HG02840 (cell line): ENCODE measurements around the gene MB.

ENCODE experiments used
- ATAC-seq: cut with Tn5 transposase; IDR thresholded peaks from one replicate; pipeline ENCODE4 v1.9.1; 2021; ENCODE audit warnings: mild to moderate bottlenecking, moderate library complexity, moderate number of reproducible peaks; ENCODE audit not compliant: unreplicated experiment, low FRiP score

Gene MB

GRCh38 chr22:35580351-35581022, 36.6 kb downstream of the MB start:
- no peak for ATAC-seq

DNA sequence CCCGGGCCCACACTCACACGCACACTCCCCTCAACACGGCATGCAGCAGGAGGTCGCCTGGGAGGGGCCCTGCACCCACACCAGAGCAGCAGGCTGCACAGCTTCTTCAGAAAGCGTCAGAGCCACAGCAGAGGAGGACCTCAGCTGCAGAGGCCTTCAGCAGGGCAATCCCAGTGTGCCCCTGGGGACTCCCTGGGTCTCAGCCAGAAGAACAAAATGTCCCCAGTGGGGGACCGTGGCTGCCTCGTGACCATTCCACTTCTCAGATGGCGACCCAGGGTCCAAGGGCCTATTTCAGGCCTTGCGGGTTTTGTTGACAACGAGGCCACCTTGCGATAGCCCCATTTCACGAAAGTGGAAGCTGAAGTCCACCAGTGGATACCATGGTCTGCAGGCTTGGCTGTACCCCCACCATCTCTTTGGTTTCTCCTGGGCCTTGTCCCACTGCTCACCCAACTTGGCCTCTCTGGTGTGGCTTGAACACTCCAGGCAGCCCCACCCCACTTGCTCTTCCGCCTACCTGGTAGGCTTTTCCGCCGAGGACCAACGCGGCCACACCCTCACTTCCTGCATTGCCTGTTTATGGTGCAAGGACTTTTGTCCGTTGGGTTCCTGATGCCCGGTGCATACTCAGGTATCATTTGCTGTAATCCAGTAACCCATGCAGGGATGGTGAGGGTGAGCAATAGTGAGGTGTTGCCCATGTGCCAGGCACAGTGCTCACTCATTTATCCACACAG, 38.1 kb downstream of the MB start:
- no peak for ATAC-seq

DNA sequence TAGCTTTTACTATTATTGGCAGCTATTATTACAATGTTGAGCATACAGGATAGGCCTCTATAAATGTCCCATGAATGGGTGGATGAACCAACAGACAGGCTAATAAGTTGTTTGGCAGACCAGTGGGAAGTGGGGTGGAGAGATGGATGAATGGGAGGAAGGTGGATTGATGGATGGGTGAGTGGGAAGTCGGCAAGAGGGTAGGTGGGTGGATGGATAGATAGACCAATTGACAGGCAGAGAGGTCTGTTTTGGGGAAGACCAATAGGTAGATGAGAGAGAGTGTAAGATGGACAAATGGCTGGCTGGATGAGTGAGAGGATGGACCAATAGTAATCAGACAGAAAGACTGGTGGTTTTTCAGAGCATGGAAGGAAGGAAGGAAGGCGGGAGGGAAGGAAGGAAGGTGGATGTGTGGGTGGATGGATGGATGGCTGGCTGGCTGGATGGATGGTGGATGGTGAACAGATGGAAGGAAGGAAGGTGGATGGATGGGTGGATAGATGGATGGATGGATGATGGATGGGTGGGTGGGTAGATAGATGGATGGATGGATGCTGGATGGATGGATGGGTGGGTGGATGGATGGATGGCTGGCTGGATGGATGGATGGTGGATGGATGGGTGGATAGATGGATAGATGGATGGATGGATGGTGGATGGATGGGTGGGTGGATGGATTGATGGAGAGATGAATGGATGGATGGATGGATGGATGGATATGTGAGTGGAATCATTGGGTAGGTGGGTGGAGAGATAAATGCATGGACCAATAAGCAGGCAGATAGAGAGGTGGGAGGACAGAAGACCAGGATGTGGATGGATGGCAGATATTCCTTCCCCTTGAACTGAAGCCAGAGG, 39.1 kb downstream of the MB start:
- no peak for ATAC-seq

GRCh38 chr22:35576671-35577070, 40.5 kb downstream of the MB start:
- no peak for ATAC-seq

DNA sequence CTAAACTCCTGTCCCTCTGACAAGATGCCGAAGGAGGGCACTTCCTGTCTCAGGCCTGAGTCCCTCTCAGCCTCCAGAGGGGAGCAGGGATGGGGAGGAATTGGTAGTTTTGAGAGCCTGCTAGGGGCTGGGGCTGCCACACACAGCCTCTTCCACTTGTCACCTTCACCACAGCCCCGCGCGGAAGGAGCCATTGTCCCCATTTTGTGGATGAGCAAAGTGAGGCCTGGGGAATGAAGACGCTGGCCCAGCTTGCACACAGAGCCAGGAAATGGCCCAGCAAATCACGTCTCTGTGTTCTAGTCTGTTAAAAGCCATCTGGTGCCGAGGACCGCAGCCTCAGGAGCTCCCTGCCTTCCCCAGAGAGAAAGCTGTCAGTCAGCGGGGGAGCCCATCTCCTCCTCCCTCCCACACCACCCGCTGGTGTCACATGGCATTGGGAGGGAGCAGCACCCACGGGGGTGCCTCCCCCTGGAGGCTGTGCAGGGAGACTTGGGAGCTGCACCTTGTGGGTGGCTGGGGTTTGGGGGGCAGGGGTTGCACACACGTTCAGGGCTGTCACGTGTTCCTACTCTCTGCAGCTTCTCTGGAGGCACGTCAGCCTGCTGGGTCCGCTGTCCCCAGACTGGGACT, 41.9 kb downstream of the MB start:
- ATAC-seq, result no peak

DNA sequence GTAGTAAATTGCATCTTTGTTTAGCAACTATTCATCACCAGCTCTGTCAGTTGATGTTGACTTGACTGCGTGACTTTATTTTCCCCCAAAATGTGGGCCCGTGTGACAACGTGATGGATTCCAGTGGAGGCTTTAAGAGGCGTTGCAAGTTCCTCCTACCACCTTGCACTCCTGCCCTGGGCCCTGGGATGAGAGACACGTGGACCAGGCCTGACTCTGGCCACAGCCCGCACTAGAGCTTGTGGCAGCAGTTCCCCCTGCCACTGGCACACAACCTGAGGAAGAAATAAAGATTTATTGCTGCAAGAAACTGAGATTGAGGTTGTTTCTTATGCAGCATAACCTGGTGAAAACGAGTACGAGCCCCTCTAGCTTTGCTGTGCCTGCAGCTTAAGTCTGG, 44.6 kb downstream of the MB start:
- no peak for ATAC-seq

DNA sequence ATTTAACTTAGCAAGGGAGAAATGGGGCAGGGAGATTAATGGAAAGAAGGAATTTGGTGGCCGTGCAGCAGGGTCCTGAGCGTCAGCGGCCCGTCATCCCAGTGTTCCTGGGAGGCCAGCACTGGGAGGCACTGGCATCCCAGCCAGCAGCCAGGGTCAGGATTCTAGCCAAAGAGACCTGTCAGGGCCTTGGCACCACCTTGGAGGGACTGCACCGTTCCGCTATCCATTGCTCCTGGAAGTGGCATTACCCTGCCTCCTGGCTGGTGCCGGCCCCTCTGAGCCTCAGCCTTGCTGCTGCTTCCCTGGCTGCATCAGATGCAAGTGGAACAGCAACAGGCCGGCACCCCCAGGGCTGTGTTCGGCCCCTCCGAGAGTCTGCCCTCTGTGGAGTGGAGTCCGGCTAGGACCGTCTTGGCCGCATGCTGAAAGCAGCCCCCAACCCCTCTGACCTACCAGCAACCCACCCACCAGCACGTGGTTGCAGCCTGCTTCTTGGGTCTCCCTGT, 46.4 kb downstream of the MB start:
- no peak for ATAC-seq

- ATAC-seq, result no peak
These were observed 47.2 kb downstream of the MB start for GRCh38 chr22:35569916-35570315.

- no peak for ATAC-seq
These were observed 48.1 kb downstream of the MB start for GRCh38 chr22:35568751-35569739.

- no peak for ATAC-seq
These were observed 49.6 kb downstream of the MB start for GRCh38 chr22:35567351-35568141.

DNA sequence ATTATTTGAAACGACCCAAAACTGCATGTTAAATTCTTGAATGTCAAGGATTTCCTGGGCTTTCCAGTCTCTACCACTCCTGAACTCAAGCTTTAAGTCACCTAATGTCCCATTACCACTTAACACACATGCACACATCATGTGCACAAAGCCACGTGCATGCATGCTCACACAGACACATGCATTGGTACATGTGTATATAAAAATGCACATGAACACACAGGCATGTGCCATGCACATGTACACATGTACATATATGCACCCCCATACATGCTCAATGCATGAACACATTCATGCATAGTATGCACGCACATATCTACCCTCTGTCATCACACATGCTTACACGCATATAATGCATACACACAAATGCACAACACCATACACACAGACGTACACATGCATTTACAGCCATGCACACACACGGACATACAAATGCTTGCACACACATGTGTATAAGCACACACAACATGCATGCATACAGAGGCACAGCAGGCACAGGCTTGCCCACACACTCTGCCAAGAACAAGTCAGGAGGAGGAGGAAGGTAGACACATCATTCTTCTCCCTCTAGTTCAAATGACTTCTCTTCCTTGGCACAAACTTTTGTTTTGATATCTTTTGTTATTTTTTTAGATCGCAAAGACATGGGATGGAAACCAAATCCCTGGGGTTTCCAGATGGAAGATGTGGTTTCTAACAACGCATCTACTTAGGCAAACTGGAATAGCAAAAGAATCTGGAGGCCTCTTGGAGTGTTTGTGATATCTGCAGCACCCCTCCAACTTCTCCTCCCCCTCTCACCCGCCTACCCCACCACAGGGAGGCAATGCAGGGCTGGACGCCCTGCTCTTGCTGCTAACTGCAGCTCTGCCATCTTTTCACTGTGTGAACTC, 51.9 kb downstream of the MB start:
- ATAC-seq, result no peak

- no peak for ATAC-seq
These were observed 53.9 kb downstream of the MB start for GRCh38 chr22:35563211-35563610.

DNA sequence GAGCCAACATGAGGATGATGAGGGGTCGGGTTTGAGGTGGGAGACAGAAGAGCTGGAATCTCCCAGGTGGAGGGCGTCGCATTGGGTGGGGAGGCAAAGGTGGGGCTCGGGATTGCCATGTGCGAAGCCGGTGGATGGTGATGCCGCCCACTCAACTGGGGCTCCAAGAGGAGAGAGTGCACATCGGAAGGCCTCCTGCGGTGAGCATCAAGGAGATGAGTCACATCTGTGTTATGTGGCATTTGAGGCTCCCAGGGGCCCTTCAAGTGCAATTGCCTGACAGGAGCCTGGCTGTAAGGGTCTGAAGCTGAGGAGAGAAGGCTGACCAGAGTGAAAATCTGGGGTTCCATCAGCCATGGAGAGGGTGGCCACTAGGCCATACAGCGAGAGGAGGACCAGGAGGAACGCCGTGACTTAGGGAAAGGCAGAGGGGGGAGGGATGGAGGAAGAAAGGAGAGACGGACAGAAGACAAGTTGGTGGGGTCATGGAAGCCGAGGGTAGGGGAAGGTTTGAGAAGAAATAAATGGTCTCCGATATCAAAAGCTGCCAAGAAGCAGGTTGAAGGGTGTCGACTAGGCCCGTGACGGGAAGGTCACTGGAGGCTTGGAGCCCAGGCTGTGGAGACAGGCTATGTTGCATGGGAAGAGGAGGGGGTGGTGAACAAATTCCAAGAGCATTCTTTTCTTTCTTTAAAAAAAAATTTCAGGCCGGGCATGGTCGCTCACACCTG, 55.2 kb downstream of the MB start:
- no peak for ATAC-seq

DNA sequence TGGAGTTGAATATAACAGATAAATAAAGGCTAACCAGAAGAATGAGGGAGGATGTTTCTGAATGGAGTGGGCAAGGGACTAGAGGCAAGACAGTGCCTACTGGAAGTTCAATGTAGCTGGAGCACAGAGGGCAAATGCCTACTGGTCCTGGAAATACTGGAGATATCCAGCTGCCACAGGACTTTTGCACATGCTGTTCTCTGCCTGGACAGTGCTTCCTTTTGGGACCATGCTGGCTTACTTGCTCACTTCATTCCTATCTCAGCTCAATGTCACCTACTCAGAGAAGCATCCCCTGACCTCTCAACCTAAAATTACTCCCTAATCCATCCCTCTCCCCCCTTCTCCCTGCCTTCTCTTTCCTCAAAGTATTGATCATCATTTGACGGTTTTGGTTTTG, 56.3 kb downstream of the MB start:
- ATAC-seq, result no peak

DNA sequence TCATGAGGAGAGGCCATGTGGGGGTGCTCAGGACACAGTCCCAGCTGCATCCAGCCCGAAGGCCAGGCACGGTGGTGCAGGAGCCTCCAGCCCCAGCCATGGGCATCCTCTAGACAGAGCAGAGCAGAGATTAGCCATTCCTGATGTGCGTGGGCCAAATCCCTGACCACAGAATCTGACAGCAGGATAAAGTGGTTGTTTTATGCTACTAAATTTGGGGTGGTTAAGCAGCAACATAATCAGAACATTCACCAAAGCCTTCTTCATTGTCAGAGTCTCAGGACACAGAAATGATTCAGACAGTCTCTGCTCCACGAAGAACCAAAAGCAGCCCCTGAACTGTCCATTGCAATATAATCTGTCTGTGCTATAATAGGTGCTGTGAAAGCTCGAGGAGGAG, 56.8 kb downstream of the MB start:
- ATAC-seq, result no peak

DNA sequence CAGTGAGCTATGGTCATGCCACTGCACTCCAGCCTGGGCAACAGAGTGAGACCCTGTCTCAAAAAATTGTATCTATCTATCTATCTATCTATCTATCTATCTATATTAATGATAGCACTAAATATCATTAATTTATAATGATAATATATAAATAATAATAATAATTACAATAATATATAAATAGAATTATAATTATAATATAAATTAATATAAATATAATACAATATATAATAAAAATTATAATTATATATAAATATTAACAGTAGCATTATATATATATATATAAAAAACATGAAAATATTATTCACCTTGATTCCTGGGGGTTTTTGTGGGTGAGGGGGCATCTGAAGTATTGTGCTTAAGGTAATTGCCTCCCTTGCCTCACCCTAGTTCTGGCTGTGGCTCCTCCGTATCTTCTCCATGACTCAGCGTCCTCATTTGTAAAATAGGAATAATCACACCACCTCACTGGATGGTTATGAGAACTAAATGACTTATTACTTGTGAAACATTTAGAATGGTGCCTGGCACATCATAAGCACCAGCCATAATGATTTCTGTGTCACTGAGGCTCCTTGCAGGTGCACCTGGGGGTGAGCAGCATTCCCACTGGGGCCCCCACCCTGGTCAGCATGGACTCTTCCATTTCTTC, 57.6 kb downstream of the MB start:
- ATAC-seq, result no peak

GRCh38 chr22:35558719-35559118, 58.4 kb downstream of the MB start:
- ATAC-seq, result no peak
